ENCODE measurements around the gene CDC25C.
"Not testable (repeated sequence)": the region's sequence is repeated elsewhere in the genome, so short reads cannot be mapped to it uniquely, and the experiment has no call there.

Gene CDC25C

GRCh38 chr5:138334867-138335447 is 3.4 kb upstream of the CDC25C start:
- H3K27ac ChIP-seq (ENCODE audit: insufficient read depth, low read length, poor library complexity, severe bottlenecking) = no peak overlapping the region
- DNase-seq = no peak
- H3K4me1 ChIP-seq (ENCODE audit: control insufficient read depth, insufficient read depth, low read length, poor library complexity, severe bottlenecking) = peaks cover 10% of the 10 kb centered on the region

GRCh38 chr5:138330813-138331448 is 673 bp downstream of the CDC25C start:
- Histone ChIP-seq H3K4me3 (ENCODE audit: insufficient read depth, low read depth, low read length, poor library complexity, severe bottlenecking) (peak overlapping the region; percentile 68), H3K27ac (ENCODE audit: insufficient read depth, low read length, poor library complexity, severe bottlenecking) (no peak overlapping the region), H3K4me1 (ENCODE audit: control insufficient read depth, insufficient read depth, low read length, poor library complexity, severe bottlenecking) (peaks cover 6% of the 10 kb centered on the region), H3K36me3 (ENCODE audit: control insufficient read depth, insufficient read depth, low read length) (no peaks in the 10 kb centered on the region), H3K9me3 (ENCODE audit: control insufficient read depth, low read length) (no peaks in the 10 kb centered on the region), H3K27me3 (replicated peaks; ENCODE audit: control insufficient read depth, insufficient read depth, low read length, poor library complexity, severe bottlenecking) (no peaks in the 10 kb centered on the region)
- DNase-seq = no peak

More at GRCh38 chr5:138334867-138335447, 3.4 kb upstream of the CDC25C start:
- no peaks in the 10 kb centered on the region for H3K27me3 ChIP-seq (replicated peaks; ENCODE audit: control insufficient read depth, insufficient read depth, low read length, poor library complexity, severe bottlenecking)
- H3K4me3 ChIP-seq (ENCODE audit: insufficient read depth, low read depth, low read length, poor library complexity, severe bottlenecking) = no peak overlapping the region
- no peaks in the 10 kb centered on the region for H3K9me3 ChIP-seq (ENCODE audit: control insufficient read depth, low read length)
- H3K36me3 ChIP-seq (ENCODE audit: control insufficient read depth, insufficient read depth, low read length) = no peaks in the 10 kb centered on the region

GRCh38 chr5:138318211-138318610 is 13.4 kb downstream of the CDC25C start:
- DNase-seq; H3K4me1 ChIP-seq (ENCODE audit: control insufficient read depth, insufficient read depth, low read length, poor library complexity, severe bottlenecking); H3K27ac ChIP-seq (ENCODE audit: insufficient read depth, low read length, poor library complexity, severe bottlenecking); H3K36me3 ChIP-seq (ENCODE audit: control insufficient read depth, insufficient read depth, low read length); H3K27me3 ChIP-seq (replicated peaks; ENCODE audit: control insufficient read depth, insufficient read depth, low read length, poor library complexity, severe bottlenecking); H3K4me3 ChIP-seq (ENCODE audit: insufficient read depth, low read depth, low read length, poor library complexity, severe bottlenecking); H3K9me3 ChIP-seq (ENCODE audit: control insufficient read depth, low read length): not testable (repeated sequence)

GRCh38 chr5:138316355-138316754 is 15.2 kb downstream of the CDC25C start:
- H3K27ac ChIP-seq (ENCODE audit: insufficient read depth, low read length, poor library complexity, severe bottlenecking) = no peak overlapping the region
- no peak overlapping the region for H3K4me3 ChIP-seq (ENCODE audit: insufficient read depth, low read depth, low read length, poor library complexity, severe bottlenecking)
- H3K4me1 ChIP-seq (ENCODE audit: control insufficient read depth, insufficient read depth, low read length, poor library complexity, severe bottlenecking) = no peaks in the 10 kb centered on the region
- DNase-seq = no peak
- no peaks in the 10 kb centered on the region for H3K9me3 ChIP-seq (ENCODE audit: control insufficient read depth, low read length)
- H3K27me3 ChIP-seq (replicated peaks; ENCODE audit: control insufficient read depth, insufficient read depth, low read length, poor library complexity, severe bottlenecking) = no peaks in the 10 kb centered on the region
- H3K36me3 ChIP-seq (ENCODE audit: control insufficient read depth, insufficient read depth, low read length) = no peaks in the 10 kb centered on the region

- Histone ChIP-seq H3K36me3 (ENCODE audit: control insufficient read depth, insufficient read depth, low read length) (no peaks in the 10 kb centered on the region), H3K4me3 (ENCODE audit: insufficient read depth, low read depth, low read length, poor library complexity, severe bottlenecking) (no peak overlapping the region), H3K4me1 (ENCODE audit: control insufficient read depth, insufficient read depth, low read length, poor library complexity, severe bottlenecking) (no peaks in the 10 kb centered on the region), H3K27me3 (replicated peaks; ENCODE audit: control insufficient read depth, insufficient read depth, low read length, poor library complexity, severe bottlenecking) (no peaks in the 10 kb centered on the region), H3K27ac (ENCODE audit: insufficient read depth, low read length, poor library complexity, severe bottlenecking) (no peak overlapping the region), H3K9me3 (ENCODE audit: control insufficient read depth, low read length) (no peaks in the 10 kb centered on the region)
- no peak for DNase-seq
Observed at GRCh38 chr5:138315751-138316278, 15.8 kb downstream of the CDC25C start.

DNA sequence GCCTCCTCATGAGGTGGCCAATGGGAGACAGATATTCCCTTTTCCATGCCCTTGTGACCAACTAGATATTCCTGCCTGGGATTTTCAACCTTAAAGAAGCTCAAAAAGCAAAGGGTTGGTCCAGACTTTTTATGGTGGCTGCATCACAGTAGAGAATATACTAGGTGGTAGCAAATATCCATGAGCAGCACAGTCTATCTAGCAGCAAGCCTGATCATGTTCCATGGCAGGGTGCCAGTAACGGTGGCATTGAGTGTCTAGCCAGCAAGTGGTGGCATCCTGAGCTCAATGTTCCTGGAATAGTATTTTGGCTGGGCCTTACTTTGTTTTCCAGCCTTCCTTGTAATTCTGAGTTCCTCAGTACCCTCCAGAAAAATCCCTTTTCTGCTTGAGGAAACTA is 25.8 kb downstream of the CDC25C start:
- H3K27ac ChIP-seq (ENCODE audit: insufficient read depth, low read length, poor library complexity, severe bottlenecking) = no peak overlapping the region
- H3K4me1 ChIP-seq (ENCODE audit: control insufficient read depth, insufficient read depth, low read length, poor library complexity, severe bottlenecking) = no peaks in the 10 kb centered on the region
- H3K4me3 ChIP-seq (ENCODE audit: insufficient read depth, low read depth, low read length, poor library complexity, severe bottlenecking) = no peak overlapping the region
- H3K36me3 ChIP-seq (ENCODE audit: control insufficient read depth, insufficient read depth, low read length) = no peaks in the 10 kb centered on the region
- no peaks in the 10 kb centered on the region for H3K9me3 ChIP-seq (ENCODE audit: control insufficient read depth, low read length)
- no peak for DNase-seq
- no peaks in the 10 kb centered on the region for H3K27me3 ChIP-seq (replicated peaks; ENCODE audit: control insufficient read depth, insufficient read depth, low read length, poor library complexity, severe bottlenecking)

DNA sequence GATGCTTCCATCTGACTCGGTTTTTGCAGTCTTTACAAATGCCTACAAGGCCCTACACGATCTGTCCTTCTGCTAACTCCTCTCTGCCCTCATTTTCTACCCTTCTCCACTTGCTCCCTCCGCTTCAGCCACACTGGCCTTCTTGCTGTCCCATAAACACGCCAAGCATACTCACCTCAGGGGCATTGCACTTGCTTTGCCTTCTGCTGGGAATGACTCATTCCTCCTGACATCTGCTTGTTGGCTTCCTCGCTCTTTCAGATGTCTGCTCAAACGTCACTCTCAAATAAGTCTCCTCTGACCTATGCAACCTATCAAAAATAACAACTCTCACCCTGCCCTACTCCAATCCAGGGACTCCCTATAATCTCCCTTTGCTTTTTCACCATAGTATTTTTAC is 28.2 kb downstream of the CDC25C start:
- Histone ChIP-seq H3K4me3 (ENCODE audit: insufficient read depth, low read depth, low read length, poor library complexity, severe bottlenecking) (no peak overlapping the region), H3K36me3 (ENCODE audit: control insufficient read depth, insufficient read depth, low read length) (no peaks in the 10 kb centered on the region), H3K27ac (ENCODE audit: insufficient read depth, low read length, poor library complexity, severe bottlenecking) (no peak overlapping the region), H3K4me1 (ENCODE audit: control insufficient read depth, insufficient read depth, low read length, poor library complexity, severe bottlenecking) (no peaks in the 10 kb centered on the region), H3K9me3 (ENCODE audit: control insufficient read depth, low read length) (no peaks in the 10 kb centered on the region), H3K27me3 (replicated peaks; ENCODE audit: control insufficient read depth, insufficient read depth, low read length, poor library complexity, severe bottlenecking) (no peaks in the 10 kb centered on the region)
- DNase-seq = no peak

DNA sequence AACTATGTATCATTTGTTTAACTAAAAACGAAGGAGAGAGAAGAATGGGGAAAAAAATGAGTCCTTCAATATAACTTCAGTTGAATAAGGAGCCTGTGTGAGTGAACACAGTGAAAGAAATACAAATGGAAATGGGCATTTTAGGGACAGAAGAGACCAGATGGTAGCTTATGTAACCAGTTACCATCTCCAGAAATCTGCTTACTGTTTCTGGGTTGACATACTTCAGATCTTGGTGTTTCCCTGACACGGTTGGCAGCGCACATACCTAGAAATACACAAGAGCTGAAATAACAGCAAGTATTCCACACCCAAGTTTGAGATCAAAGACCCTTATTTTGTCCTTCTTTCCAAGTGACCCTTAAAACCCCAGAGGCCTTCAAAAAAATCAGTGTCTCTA is 42.3 kb downstream of the CDC25C start:
- no peaks in the 10 kb centered on the region for H3K9me3 ChIP-seq (ENCODE audit: control insufficient read depth, low read length)
- DNase-seq = no peak
- H3K36me3 ChIP-seq (ENCODE audit: control insufficient read depth, insufficient read depth, low read length) = no peaks in the 10 kb centered on the region
- H3K27me3 ChIP-seq (replicated peaks; ENCODE audit: control insufficient read depth, insufficient read depth, low read length, poor library complexity, severe bottlenecking) = no peaks in the 10 kb centered on the region
- no peak overlapping the region for H3K27ac ChIP-seq (ENCODE audit: insufficient read depth, low read length, poor library complexity, severe bottlenecking)
- H3K4me3 ChIP-seq (ENCODE audit: insufficient read depth, low read depth, low read length, poor library complexity, severe bottlenecking) = no peak overlapping the region
- H3K4me1 ChIP-seq (ENCODE audit: control insufficient read depth, insufficient read depth, low read length, poor library complexity, severe bottlenecking) = no peaks in the 10 kb centered on the region

- no peaks in the 10 kb centered on the region for H3K27me3 ChIP-seq (replicated peaks; ENCODE audit: control insufficient read depth, insufficient read depth, low read length, poor library complexity, severe bottlenecking)
- H3K36me3 ChIP-seq (ENCODE audit: control insufficient read depth, insufficient read depth, low read length) = no peaks in the 10 kb centered on the region
- no peak overlapping the region for H3K27ac ChIP-seq (ENCODE audit: insufficient read depth, low read length, poor library complexity, severe bottlenecking)
- no peak for DNase-seq
- H3K4me3 ChIP-seq (ENCODE audit: insufficient read depth, low read depth, low read length, poor library complexity, severe bottlenecking) = no peak overlapping the region
- no peaks in the 10 kb centered on the region for H3K4me1 ChIP-seq (ENCODE audit: control insufficient read depth, insufficient read depth, low read length, poor library complexity, severe bottlenecking)
- H3K9me3 ChIP-seq (ENCODE audit: control insufficient read depth, low read length) = no peaks in the 10 kb centered on the region
Observed at GRCh38 chr5:138287246-138287645, 44.4 kb downstream of the CDC25C start.

GRCh38 chr5:138282920-138283742 is 48.5 kb downstream of the CDC25C start:
- no peak for DNase-seq
- Histone ChIP-seq H3K9me3 (ENCODE audit: control insufficient read depth, low read length) (no peaks in the 10 kb centered on the region), H3K4me3 (ENCODE audit: insufficient read depth, low read depth, low read length, poor library complexity, severe bottlenecking) (no peak overlapping the region), H3K36me3 (ENCODE audit: control insufficient read depth, insufficient read depth, low read length) (no peaks in the 10 kb centered on the region), H3K27ac (ENCODE audit: insufficient read depth, low read length, poor library complexity, severe bottlenecking) (no peak overlapping the region), H3K4me1 (ENCODE audit: control insufficient read depth, insufficient read depth, low read length, poor library complexity, severe bottlenecking) (no peaks in the 10 kb centered on the region), H3K27me3 (replicated peaks; ENCODE audit: control insufficient read depth, insufficient read depth, low read length, poor library complexity, severe bottlenecking) (no peaks in the 10 kb centered on the region)

Data from effector memory CD4-positive, alpha-beta T cell (primary cell).